LHCN-M2 (cell line): ENCODE measurements around the gene RALGPS2. TPM values are rescaled to one million over a fixed set of nuclear protein-coding genes. Genes with fewer than 3 reads are reported as not detected.

Experiments used
- DNase-seq: peaks from one replicate; pipeline ENCODE4 v3.0.0-alpha.2; 2012; ENCODE audit warnings: low read depth
- polyA plus RNA-seq: library from polyadenylated mRNA; unstranded; fragments of >200 nt; gene quantifications from one replicate; pipeline ENCODE4 v1.2.1, GENCODE V29; 2012; ENCODE audit warnings: missing spikeins
- total RNA-seq: library from RNA; depleted of rRNA; stranded (reverse); fragments of >200 nt; gene quantifications from 2 replicates; pipeline ENCODE4 v1.2.3, GENCODE V29; 2014; rRNA removed

RALGPS2 gene, protein sequence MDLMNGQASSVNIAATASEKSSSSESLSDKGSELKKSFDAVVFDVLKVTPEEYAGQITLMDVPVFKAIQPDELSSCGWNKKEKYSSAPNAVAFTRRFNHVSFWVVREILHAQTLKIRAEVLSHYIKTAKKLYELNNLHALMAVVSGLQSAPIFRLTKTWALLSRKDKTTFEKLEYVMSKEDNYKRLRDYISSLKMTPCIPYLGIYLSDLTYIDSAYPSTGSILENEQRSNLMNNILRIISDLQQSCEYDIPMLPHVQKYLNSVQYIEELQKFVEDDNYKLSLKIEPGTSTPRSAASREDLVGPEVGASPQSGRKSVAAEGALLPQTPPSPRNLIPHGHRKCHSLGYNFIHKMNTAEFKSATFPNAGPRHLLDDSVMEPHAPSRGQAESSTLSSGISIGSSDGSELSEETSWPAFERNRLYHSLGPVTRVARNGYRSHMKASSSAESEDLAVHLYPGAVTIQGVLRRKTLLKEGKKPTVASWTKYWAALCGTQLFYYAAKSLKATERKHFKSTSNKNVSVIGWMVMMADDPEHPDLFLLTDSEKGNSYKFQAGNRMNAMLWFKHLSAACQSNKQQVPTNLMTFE
- 26.2 and 33.1 TPM in 2 replicates for total RNA-seq
- 3.6 TPM for polyA plus RNA-seq

DNA sequence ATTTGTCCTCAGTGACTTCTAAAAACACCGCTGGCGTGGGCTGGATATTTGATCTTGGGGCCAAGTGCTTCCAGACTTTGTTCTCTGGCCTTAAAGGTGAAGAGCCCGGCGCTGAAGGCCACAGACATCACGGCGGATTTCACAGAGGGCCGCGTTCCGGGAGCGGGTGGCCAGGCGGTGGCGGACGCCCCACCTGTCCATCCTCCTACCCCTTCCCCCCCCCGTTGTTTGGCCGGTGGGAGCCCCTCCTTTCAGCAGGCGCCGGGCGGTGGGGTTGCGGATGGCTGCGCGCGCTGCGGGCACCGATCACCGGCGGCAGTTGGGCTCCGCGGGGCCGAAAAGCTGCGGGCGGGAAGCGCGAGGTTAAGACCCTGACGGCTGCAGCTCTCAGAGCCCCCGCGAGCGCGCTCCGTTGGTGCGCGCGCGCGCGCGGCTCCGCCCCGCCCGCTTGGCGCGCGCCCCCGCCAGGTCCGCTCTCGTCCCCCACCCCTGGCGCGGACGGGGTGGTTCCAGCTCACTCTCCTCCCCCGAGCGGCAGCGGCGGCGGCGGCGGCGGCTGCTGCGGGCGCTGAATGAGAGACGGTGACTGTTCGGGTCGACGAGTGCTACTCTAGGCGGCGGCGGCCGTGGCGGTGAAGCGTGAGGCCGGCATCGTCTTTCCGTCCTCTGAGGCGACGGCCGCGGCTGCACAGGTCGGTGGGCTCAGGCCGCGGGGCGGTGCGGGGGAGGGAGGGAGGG lies at the start of gene RALGPS2:
RALGPS2 (plus strand) TSS at position 517 of the 738 bp plus-strand sequence. CDS start 51,521 bp downstream, outside the sequence.
- DNase-seq: peak; percentile 70

DNA sequence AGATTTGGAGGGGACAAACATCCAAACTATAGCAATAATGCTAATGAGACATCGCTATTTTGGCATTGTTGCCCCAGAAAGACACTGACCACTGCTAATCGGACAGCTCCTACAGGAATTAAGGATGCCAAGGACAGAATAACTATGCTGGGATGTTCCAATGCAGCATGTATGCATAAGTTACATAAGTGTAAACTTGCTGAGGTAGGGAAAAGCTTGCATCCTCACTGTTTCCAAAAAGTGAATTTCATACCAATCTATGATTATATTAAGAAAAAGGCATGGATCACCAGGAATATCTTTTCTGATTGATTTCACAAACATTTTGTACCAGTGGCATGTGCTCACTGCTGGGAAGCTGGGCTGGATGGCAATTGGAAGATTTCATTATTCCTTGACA lies 45.8 kb upstream of the RALGPS2 start:
- DNase-seq: no peak

DNA sequence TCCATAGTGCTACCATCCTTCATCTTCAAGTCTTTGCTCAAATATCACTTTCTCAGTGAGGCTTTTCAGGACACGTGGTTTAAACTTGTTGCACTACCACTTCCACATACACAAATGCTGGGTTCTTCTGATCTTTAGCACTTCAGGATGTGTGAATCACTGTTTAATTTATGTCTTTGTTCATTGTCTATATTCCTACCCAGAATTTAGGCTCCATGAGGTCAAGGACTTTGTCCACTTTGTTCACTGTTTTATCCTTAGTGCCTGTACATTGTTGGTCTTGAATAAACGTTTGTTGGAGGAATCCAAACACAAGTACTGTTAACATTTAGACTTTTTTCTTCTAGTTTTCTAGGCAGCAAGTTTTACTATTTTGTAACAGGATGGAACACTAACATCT lies 42.6 kb upstream of the RALGPS2 start:
- no peak for DNase-seq

DNA sequence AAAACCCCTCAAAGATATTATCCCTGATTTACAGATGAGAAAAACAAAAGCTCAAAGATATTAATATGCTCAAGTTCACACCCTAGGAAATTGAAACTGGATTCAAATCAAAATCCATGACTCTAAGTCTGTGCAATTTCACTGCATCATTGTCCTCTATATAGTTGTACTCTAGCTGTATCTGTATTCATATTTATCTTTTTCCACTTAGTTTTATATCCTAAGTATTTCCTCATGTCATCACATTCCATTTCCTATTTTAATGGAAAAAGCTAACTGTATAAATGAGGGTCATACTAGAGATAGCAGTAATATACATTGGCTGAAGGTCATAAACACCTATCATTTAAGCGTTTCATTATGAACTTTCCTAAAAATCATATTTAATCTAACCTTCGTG lies 42.2 kb upstream of the RALGPS2 start:
- no peak for DNase-seq

DNA sequence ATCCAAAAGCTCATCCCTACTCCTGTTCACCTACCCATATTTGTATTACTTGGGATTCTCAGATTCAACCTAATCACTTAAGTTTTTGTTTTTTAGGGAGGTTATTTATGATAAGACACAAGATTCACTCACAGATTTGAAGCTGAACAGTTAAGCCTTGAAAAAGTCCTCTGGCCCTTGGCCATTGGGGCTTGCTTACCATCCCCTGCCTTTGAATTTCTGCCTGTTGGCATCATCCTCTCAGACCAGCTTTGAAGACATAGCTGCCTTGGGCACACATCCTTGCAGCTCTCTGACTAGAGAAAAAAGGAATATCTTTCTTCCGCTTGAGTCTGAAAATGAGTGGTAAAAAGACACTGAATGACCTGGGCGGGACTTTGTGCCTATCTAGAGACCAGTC lies 41.8 kb upstream of the RALGPS2 start:
- DNase-seq: no peak

DNA sequence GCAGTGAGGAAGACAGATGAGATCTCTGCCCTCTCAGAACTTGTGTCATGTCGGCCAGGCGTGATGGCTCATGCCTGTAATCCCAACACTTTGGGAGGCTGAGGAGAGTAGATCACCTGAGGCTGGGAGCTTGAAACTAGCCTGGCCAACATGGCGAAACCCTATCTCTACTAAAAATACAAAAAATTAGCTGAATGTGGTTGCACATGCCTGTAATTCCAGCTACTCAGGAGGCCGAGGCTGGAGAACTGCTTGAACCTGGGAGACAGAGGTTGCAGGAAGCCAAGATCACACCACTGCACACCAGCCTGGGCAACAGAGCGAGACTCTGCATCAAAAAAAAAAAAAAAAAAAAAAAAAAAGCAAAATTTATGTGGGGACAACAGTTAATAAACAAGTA lies 40.9 kb upstream of the RALGPS2 start:
- DNase-seq: no peak

DNA sequence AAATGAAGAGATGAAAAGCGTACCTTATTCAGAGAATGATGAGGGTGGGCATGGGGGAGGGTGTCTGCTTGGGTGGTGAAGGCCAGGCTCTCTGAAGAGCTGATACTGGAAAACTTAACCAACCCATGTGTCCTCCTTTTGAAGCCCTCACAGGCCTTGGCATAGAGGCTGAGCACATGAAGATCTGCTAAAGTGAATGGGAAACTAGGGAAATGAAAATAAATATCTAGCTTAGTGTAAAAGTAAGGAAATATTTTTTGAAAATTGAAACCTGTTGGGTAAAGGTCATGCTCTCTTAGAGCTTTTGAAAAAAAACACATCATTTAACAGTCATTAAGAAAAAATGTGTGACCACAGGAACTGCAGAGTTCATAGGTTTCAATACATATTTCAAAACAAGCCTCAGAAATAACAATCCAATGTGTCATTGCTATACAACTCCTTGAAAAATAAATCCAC lies 40.5 kb upstream of the RALGPS2 start:
- peak; percentile 97 for DNase-seq

DNA sequence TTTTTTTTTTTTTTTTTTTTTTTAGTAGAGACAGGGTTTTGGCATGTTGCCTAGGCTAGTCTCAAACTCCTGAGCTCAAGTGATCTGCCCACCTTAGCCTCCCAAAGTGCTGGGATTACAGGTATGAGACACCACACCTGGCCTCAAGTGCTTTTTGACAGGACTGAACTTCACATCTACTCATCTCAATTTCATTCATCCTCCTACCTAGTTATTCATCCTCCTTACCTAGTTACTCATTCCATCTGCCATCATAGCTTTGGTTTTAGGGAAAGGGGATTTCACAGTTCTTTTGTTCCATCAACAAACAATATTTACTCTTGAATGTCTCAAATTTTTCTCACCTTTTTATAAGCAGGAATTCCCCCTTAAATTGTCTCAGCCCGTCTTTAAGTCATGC lies 38.6 kb upstream of the RALGPS2 start:
- DNase-seq: no peak

DNA sequence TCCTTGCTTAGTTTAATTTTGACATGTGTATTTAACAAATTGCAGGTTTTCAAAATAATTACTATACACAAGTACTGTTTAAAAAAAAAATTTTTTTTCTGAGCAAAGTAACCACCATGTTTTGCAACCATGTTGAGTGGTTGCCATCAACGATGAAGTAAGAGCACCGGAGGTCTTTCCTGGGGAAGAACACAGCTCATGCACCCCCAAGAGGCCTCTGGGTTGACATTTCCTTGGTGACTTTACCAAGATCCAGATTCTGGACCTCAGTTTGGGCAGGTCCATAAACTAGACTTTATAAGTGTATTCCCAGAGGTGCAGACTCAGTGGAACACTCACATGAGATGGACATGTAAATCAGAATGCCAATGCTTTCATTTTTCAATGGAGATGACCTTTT lies 36.8 kb upstream of the RALGPS2 start:
- peak; percentile 38 for DNase-seq

DNA sequence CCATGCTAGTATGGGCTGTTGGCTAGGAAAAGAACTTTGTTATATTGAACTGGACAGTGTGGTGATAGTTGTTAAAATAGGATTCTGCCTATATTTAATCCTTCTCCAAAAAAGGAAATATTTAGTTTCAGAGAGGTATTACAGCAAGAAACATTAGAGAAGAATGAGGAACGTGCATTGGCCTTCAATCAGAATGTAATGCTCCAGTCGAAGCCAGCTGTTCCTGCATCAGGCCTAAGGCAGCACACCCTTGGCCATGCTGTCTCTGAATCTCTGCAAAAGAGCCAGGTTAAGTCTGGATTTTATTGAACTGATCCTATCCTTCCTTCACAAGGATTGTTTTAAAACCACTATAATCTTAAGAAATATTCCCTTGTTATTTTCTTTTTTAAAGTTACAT lies 35.3 kb upstream of the RALGPS2 start:
- DNase-seq: peak; percentile 41

DNA sequence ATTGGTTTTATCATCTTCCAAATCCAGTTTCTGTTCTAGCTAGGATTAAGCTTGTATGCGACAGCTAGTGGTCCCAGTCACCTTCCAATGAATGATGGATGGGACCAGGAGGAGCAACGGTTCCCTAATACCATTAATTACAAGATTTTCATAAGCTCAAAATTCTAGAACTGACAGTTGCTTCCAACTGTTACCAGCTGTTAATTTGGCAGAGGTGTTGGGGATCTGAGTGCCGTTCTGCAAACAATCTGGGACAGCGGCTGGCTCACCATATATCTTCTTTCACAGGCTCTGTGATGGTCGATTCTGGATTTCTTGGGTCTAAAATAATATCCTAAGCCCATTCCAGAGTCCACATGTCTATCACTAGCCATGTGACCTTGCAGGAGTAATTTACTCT lies 34.5 kb upstream of the RALGPS2 start:
- peak; percentile 46 for DNase-seq

DNA sequence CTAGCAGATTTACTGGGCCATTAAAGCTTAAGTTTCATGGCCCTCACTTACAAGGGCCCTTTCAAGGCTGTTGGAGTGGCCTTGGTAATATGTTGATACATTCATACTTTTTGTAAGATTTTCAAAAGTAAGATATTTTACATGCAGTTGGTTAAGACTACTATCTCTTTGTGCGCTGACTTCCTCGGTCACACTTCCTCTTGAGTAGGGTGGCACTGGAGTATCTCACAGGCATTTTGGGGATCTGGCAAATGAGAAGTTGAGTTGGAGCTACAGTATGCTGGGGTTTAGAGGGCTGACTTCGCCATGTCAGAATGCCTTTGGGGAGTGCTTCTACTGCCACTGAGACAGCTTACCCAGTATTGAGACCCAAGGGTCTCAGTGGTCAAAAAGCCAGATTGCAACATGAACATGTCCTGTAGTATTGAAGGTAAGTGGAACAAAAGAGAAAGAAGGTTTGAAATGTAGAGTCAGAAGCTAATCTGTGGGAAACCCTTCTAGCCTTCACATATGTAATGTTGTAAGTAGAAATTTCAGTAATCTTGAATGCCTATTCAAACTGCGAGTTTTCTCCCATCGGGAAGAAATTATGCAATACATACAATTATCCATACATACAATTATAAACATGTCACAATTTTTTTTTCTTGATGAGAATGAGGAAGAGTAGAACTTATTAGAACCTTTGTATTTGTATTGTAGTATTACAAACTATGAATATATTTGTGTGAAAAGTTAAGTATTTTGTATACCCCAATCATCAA lies 32.3 kb upstream of the RALGPS2 start:
- DNase-seq: no peak

DNA sequence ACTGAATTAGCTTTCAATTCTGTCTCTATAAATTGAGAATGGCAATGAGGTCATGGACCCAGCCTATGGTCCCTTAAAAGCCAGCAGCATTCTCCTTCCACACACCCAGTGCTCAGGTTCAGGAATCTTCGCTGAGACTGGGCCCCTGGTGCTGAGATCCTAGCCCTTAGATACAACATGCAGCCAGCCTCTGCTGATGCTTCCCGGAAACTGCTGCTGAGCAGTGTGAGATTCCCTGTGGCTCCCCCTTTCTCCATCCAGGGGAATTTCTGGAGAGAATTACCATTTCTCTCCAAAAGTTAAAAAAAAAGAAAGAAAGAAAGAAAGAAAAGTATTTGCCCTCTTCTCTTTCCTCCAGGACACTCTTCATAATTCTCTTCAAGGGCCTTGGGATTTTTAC lies 31.7 kb upstream of the RALGPS2 start:
- DNase-seq: peak; percentile 18

DNA sequence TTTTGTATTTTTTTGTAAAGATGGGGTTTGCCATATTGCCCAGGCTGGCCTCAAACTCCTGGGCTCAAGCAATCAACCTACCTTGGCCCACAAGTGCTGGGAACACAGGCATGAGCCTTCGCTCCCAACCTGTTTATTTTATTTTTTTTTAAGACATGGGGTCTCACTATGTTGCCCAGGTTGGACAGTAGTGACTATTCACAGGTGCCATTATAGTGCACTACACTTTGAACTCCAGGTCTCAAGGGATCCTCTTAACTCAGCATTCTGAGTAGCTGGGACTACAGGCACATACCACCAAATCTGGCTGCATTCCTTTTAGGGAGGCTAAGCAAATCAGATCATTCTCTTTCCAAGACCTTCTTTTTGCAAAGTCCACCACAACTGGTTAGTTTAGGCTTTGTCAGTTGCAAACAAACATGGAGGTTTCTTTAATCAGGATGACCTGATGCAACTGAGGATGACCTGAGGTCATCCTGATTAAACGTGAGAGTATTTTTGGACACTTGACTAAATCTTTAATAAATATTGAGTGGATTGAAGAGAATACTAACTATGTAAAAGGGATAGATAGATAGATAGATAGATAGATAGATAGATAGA lies 30.0 kb upstream of the RALGPS2 start:
- no peak for DNase-seq

DNA sequence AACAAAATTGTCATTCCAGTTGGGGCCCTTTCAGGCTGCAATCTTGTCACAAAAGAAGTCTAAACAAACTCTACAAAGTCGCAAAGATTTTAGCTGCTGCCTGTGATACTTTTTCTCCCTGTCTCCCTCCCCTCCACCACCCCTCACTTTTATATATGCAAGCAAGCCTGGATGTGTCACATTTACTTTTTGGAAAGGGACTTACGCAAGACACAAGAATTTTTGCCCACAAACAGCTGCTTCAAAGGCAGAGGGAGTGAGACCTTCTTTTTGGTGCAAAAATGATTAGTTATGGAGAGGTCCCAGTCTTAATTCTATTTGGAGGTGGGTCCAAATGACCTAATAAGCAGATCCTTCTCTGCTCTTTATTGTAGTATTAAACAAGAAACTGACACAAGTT lies 22.9 kb upstream of the RALGPS2 start:
- peak; percentile 92 for DNase-seq

DNA sequence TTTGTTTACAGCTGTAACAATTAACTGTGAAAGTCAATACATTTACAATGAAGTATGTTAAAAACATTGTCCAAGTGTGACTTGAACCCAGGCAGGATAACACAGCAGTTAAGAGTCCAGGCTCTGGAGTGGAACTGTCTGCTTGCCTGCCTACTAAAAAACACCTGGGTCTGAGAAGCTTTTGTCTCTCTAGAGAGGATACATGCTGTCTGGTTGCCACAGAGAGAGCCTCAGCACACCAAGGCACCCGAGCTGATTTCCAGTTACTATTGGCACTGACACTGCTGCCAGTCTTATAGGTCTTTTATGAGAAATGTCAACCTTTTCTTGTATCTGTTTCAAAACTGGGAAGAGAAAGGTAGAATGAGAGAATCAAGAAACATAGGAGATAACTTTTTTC lies 20.2 kb upstream of the RALGPS2 start:
- no peak for DNase-seq

DNA sequence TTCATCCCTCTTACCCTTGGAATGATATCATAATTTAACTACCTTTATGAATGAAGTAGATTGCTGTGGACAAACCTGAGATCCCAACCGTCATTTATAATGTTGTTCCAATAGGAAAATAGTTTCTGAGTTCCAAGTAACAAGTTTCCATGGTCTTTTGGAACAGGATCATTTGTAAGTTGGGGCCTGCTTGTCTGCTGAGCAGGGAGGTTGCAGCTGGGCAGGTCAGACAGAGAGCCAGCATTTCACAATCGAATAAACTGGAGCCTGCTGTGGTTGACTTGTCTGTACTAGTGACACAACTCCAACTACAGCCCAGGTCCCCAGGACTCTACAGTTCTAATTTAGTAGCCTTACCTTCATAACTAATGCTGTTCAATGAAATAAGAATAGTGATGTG lies 18.6 kb upstream of the RALGPS2 start:
- DNase-seq: peak; percentile 61

DNA sequence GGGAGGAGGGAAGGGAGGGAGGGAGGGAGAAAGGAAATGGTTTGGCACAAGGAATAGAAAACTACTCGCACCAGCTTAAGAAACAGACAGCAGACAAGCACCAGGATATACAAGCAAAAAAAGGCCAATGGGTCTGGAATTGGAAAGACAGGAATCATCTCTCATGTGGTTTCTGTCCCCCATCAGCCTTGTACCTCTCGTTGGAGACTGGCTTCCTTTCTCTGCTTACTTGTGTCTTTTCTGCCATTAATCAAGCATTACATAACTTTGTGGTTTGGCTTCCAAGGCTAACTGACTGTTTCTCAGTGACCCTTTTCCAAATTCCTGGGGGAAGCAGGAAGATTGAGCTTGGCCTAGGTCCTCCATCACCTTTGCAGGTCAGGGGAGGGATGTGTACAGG lies 11.8 kb upstream of the RALGPS2 start:
- peak; percentile 32 for DNase-seq

DNA sequence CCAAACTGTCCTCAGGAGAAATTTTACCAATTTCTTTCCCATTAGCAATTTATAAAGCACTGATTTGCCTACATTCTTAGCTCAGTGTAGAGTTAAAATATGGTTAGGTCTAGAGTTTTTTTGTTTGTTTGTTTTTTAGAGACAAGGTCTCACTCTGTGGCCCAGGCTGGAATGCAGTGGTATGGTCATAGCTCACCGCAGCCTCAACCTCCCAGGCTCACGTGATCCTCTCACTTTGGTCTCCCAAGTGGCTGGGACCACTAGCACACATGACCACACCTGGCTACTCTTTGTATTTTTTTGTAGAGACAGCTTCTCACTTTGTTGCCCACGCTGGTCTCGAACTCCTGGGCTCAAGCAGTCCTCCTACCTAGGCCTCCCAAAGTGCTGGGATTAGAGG lies 10.6 kb upstream of the RALGPS2 start:
- DNase-seq: no peak

DNA sequence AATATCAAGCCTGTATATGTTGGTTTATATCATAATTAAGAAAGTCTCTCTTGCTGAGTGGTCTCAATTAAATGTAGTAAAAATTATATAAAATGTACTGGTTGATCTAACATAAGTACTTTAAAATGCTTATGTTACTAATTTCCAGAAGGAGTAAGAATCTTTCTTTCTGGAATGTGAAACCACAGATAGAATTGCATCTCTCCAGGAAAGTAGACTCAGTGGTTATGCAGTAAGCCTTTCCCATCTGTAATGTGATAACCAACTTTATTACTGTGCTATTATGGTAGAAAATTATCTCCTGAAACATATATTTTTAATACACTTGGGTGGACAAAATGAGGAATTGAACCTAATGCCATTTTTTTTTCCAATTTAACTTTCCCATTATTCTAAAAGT lies 8.9 kb upstream of the RALGPS2 start:
- DNase-seq: peak; percentile 49

DNA sequence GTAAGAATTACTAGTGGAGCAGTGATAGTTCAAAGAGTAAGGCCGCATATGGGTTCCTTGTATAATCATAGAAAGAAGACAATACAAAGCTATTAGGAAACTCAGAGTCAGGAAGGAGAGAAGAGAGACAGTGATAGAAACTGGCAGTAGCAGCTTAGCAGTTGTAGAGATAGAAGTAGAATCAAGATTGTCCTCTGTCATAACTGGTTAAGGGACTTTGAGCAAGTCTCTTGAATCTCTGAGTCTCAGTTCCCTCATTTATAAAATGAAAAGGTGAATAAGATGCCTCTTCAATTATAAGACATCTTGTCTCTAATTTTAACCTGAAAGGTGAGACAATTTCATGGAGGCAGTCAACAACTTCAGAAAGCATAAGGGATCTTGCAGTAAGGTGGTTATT lies 6.5 kb upstream of the RALGPS2 start:
- DNase-seq: no peak
